CD4-positive, alpha-beta T cell treated with Interferon gamma for 1 hour (primary cell): ENCODE measurements around the gene PRKCA.
"Not testable (repeated sequence)": the region's sequence is repeated elsewhere in the genome, so short reads cannot be mapped to it uniquely, and the experiment has no call there.

Source experiments
- DNase-seq: peaks from one replicate; pipeline ENCODE4 v3.0.0-alpha.2; 2020

Gene PRKCA

DNA sequence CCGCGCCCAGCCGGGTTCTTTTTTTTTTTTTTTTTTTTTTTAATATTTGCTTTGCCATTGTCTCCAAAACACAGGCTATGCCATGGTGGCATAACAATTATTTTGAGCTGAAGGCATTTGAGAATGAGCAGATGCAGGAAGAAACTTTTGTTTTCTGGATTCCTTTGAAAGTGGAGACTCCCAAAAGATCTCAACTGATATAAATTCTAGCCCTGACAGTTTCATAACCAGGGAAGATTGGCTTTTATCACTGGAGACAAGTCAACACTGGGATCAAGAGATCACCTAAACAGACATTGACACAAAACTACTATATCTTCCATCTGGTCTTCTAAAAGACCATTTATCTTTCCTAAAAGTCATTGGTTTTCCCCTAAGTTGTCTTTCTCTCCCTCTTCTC, 10.1 kb upstream of the PRKCA start:
- DNase-seq: no peak

DNA sequence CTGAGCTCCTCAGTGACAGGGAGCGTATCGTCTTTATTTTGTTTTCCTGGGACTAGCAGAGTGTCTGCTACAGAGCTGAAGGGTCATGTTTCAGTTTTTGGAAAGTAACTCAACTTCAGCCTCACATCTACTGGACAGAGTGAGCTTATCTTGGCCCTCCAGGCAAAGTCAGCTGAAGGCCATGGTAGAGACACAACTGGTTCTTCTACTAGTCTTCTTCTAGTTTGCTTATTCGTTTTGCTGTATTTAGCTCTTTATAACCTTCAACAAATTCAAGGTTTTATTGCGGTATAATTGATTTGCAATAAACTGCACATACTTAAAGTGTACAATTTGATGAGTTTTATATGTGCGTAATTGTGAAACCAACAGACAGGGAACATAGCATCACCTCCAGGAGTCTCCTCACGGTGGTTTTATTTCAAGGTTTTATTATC, 6.1 kb upstream of the PRKCA start:
- DNase-seq: no peak

DNA sequence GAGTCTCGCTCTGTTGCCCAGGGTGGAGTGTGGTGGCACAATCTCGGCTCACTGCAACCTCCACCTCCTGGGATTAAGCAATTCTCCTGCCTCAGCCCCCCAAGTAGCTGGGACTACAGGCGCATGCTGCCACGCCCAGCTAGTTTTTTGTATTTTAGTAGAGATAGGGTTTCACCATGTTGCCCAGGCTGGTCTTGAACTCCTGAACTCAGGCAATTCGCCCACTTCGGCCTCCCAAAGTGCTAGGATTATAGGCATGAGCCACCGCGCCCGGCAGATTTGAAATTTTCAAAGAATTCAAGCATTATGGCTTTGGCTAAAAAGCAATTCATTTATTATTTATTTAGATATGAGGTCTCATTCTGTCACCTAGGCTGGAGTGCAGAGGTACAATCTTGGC, 5.0 kb upstream of the PRKCA start:
- not testable (repeated sequence) for DNase-seq

DNA sequence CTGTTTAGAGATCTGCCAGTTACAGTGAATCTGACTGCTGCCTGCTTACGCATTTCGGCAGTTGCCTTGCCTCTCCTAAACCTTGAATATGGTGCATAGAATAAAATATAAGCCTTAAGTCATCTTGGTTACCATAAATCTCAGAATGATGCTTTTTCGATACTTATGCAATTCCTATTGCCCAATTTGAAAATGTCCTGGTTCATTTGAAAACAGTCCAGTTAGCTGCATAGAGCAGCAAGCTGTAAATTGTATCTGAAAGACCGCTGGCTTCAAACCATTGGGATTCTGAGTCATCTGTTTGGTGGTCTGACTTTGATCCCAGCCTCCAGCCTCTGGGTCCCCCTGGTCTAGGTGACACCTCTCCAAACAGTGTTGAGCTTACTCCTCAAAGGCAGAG, 2.7 kb upstream of the PRKCA start:
- no peak for DNase-seq

DNA sequence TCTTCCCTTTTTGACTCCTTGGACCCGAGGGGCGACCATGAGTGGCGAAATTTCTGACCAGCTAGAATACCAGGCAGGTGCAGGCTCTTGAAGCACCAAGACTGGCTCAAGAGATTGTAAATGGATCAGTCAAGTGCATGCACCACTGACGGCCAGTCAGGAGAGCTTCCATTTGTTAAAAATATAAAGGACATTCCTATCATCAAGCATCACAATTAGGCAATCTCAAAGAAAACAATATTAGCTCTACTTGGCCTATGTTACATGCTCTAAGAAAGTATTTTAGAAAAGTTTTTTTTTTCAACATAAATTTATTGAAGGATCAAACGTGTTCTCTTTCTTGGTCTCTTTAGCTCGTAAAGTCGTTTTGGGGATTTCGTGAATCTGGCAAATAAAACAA, 1.5 kb upstream of the PRKCA start:
- no peak for DNase-seq

DNA sequence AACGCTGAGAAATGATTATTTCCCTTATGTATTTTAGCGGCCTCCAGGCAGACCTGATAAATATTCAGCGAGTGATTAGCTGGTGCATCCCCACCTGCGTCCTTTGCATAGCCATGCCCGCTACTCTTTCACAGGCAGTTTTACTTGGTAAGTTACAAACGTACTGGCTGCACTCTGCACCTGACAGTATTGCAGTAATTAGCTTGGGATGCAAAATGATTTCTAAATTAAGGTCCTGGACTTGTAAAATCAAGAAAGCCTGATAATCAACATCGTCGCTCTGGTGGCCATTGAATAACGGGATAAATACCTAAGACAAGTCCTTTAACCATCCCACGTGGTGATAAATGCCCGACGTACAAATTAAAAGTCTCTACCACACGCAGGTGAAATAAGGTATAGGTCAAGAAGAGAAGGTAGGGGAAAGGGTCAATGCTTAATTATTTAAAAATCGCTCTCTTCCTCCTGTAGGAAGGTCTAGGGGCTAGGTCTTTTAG, 998 bp upstream of the PRKCA start:
- DNase-seq: no peak

DNA sequence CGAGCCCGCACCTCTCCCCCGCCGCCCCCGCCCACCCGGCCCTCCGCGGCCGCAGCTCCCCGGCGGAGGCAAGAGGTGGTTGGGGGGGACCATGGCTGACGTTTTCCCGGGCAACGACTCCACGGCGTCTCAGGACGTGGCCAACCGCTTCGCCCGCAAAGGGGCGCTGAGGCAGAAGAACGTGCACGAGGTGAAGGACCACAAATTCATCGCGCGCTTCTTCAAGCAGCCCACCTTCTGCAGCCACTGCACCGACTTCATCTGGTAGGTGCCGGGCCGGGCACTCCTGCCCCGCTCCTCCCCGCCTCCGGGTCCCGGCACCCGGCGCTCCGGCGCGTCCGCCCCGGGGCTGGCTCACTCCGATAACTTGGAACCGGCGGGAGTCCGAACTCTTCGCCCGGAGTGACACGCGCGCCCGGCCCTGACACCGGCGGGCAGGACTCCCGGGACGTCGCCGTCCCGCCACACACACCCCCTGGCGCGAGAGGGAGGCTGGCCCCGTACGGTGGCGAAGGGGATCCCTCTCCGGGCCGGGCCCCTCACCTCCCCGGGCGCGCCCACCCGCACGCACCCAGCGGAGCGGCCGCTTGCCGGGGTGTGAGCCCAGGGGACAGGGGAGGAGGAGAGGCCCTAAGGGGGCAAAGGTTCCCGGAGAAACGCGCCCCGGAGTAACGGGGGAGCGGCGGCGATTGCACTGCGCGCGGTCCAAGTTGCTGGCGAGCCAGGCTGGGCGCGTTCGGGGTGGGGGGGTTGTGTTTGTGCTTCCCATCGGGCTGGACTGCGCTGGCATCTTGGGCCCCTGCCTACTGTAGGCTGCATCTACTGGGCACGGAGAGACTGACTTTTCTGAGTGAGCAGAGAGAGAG, 581 bp downstream of the PRKCA start:
- peak; percentile 47 for DNase-seq

DNA sequence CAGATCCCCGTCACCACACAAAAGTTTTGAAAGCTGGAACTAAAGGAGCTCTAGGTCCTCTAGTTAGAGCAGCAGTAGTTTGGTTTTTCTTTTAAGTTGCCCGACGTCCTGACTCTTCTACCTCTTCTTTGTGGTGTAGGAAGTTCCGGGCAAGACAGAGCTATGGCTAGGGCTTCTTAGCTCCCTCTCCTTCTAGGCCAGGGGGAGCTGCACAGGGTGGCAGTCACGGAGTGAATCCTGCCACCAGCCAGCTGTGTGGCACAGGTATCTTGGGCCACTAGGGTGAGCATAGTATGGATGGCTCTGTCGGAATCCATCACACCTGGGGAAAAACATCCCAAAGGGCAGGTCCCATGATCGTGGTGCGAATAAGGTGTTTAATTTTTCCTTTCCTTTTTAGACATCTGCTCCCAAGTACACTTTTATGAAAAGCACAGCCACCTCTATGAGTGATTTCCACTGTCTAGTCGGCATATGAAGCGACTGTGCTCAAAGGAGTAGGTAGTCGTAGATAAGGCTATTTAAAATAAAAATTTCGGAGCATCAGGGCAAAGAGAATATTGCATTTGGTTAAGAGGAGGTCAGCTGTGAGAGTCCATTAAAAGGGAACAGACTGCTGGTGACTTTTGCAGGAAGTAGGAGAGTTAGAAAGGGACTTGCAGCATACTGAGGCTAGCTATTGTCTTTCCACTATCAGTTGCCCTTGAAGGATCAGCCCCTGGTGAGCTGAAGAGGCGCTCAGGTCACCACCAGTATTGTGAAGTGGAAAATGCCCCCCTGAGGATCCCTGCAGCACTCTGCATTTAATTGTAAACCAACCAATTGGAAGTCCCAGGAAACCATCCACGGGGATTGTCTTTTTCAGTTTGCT, 2.1 kb downstream of the PRKCA start:
- no peak for DNase-seq

DNA sequence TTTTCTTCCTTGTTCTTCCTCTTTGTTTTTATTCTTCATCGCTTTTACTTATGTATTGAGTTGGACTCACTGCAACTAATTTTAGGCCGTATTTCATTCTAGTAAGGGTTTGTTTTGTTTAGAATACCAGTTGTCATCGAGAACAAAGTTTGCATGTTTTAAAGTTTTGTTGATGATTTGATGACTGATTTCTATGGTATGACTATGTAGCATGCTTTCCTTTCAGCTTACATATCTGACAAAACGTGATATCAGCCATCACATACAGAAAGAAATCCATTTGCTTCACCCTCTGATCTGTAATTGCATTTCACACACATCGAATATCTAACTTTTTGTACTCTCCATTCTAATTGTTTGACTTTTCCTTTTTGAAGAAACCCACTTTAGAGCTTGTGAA, 4.0 kb downstream of the PRKCA start:
- DNase-seq: no peak

DNA sequence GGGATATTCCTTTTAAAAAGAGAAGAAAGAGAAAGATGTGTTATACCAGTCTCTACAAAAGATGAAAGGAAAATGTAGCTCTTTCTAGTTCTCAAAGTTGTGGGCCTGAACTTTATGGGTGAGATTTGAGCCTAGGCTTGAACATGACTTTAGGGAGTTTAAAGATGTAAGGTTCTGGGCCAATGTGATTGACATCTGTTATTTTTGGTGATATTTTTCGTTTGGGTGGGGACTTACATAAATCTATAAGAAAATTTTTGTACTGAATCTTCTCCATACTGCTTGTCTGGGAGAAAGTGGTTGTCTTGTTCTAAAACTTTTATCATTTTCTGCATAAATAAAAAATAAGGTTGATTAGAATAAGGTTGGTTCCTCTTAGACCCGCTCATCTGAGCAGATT, 4.8 kb downstream of the PRKCA start:
- DNase-seq: no peak

DNA sequence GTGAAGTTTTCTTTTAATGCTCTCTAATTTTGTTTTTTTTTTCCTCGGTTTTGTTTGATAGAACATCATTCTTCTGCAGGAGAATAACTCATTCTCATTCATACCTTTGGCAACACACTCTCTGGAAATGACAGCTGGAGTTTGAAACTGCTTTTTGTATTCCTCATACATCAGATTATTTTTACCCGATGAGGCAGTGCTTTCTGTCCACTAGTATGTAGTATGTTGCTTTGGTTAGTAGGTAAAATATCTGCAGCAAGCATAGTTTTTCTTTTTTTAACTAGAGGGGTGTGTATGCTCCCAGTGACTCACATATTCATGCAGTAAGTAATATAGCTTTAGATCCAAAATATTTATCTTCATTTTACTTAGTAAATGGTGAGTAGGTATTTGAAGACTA, 6.4 kb downstream of the PRKCA start:
- DNase-seq: no peak

DNA sequence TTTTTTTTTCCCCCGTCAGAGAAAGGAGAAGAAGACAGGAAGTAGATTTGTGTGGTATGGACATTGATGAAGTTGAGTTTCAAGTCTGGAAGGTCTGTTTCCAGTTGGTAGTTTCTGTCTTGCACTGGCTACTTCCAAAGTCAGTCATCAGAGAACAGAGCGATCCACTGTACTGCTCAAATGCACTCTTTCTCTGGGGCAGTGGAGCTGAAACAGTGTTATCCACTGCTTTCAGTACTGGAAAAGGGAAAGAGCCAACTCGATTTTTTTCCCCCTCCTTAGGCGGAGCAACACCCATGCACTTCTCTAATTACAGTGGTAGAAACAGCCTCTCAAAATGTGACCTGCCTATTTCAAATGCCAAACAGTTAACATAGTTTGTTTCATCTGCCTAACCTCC, 7.4 kb downstream of the PRKCA start:
- DNase-seq: no peak

DNA sequence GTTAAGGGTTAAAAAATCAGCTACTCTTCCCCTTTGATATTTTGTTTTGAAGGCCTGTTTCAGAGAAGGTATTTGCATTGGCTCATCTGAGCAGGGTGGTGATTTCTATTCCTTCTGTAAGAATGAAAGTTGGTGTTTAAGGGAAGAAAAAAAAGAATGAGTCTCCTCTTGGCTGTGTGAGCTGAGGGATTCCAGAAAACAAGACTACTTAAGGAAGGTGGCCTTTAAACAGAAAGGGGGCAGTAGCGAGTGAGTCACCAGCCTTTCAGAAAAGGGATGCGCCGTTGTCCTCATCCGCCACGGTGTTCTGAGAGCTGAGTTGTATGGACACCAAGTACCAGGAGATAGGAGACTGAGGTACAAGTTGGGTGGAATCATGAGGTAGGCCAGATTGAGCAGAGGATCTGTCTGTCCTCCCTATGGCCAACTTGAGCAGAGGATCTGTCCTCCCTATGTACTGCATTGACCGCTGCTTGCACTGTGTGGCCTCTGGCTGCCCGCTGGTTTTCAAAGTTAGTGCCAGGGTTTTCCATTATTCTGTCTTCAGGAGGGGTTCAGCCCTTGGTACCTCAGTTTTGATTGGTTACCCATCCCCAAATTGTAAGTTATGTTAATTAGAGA, 8.2 kb downstream of the PRKCA start:
- no peak for DNase-seq

DNA sequence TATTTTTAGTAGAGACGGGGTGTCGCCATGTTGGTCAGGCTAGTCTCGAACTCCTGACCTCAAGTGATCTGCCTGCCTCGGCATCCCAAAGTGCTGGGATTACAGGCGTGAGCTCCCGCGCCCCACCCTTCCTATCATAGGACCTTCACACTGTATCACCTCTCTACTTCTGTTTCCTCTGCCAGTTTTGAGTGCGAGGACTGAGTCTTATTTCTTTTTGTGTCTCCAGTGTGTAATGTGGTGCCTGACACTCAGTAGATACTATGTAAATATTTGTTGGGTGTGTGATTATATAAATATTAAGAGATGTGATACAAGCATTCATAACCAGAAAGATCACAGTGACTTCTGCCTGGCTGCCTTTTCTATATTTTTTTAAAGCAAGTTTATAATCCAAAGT, 10.5 kb downstream of the PRKCA start:
- no peak for DNase-seq

DNA sequence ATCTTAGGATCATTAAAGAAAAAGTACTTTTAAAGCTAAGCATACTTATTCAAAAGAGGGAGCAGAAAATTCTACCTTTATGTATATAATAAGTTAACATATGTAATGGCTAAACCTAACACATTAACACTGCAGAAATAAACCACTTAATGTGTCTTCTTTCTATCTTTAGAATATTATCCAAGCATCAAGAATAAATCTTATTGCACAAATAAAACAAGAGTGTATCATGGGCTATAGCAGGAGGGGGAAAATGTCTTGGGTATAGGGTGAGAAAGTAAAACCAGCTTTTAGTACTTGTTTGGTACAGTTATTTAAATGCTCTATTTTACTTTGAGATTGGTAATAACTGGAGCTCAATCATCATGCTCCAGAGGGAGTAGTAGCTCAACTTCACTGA, 10.9 kb downstream of the PRKCA start:
- DNase-seq: no peak

DNA sequence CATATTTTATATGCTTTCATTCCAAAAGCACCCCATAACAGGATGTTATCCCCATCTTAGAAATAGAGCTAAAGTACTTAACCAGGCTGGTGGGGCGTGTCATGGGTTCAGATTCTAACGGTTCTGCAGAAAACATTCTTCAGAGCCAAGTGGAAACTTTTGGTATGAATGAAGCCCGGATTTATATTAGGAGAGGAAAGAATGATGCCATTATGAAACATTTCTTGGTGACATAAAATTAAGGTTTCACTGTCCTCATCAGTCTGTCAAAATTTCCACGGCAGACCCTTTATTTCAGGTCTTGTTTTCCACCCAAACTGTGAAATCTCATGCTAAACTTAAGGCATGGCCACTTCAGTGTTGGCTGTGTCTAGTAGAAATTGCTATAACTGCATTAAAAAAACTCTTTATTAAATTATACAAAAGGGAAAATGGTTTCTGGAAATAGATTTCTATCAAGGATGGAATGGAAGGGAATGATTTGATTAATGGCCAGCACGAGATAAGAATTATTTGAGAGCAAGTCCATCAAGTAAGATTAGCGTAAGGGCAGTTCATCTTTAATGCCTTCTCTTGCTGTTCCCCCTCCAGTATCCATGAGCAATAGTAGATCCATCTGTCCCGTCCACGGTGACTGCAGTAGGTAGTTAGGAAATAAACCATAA, 11.7 kb downstream of the PRKCA start:
- no peak for DNase-seq

DNA sequence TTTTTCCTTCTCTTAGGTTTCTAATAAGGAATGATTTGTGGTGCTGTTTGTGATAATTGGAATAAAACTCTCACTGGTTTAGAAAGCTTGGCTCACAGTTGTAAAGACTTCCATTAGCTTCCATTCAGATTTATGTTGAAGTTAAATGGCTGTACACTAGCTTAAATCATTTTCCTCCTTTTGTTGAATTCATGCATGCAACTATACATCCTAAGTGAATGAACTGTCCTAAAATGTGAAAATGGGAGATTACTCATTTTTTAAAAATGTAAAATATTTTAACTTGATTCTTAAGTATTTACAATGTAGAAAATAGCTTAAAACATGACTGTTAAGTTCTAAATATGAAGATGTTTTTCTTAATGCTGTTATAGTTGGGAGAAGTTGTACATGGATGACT, 15.2 kb downstream of the PRKCA start:
- no peak for DNase-seq

DNA sequence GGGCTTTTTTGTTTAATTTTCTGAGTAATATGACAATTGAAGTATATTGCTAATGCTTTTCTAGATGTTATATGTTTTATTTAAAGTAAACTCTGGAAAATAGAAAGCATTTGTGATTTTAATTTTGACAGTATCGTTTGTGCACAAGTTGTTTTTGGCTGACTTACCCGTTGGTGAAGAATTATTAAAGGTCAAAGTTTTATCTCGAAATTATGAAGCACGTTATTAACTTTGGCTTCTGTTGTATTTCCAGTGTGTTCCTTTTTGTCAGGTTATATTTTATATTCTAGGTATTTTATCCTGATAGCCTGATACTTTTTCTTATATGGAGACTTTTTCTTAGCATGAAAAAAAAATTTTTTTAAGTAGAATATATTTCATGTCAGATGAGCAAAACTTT, 16.8 kb downstream of the PRKCA start:
- DNase-seq: no peak

DNA sequence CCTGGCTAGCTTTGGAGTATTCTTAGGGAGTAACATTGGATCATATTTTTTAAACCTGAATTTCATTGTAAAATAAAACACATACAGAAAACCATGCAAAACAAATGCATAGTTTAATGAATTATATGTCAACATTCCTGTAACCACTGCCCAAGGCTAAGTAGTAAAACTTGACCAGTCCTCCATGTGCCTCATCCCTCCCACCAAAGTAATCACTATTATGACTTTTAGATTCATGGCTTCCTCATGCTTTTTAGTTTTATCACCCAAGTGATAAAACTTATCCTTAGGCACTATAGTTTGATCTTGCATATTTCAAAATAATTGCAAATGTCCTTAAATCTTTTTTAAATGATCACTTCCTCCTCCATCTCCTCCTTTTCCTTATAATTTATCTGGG, 20.4 kb downstream of the PRKCA start:
- DNase-seq: no peak

DNA sequence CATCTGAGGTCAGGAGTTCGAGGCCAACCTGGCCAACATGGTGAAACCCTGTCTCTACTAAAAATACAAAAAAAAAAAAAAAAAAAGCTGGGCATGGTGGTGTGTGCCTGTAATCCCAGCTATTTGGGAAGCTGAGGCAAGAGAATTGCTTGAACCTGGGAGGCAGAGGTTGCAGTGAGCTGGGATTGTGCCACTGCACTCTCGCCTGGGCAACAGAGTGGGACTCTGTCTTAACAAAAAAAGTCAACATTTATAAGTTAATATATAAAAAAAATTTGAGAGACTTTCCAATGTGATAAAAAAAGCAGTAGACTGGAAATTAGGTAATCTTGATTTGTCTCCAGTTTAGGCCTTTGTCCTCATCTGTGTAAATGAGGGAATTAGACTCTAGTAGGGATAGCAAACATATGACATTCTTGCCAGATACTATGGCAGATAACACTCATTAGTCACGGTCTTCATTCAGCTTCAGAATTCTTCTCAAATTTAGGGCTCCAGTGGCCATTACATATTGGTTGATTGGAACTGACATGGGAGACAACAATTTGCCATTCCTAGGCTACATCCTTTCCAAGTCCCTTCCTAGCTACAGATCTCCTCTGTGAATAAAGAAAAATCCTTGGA, 22.1 kb downstream of the PRKCA start:
- not testable (repeated sequence) for DNase-seq

DNA sequence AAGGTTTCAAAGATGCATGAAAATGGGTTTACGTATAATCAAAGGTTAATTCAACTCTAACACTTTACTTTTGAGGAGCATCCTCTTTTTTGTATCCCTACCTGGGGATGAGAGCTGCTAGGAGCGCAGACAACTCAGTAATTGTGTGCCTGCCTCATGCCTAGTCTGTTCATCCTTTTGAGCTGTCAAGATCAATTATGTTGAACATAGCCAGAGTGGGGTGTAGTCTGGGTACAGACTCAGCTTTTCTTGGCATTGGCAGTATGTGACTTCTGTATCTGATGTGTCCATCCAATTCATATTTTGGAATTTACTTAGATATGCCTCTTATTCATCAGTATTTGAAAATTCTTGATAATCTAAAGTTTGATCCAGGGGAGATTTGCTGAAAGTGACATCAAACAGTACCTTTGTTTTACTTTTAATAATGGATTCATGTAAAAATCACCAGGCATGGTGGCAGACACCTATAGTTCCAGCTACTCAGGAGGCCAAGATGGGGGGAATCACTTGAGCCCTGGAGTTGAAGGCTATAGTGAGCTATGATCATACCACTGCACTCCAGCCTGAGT, 24.1 kb downstream of the PRKCA start:
- DNase-seq: no peak

DNA sequence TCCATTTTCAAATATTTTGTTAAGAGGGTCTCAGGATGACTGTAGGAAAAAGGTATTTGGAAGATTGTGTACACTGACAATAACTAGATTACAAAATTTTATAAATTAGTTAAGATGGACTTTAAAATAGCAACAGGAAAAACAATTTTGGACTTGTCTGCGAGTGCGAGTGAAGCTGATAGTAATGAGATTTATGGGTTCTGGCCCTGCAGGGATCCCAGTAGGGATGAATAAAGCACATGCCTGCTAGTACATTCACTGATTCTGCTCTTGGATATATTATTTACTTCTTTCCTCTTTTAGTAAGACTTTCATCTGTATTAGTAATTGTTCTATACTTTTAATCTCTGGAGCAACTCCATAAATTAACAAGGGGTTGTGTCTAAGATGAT, 28.2 kb downstream of the PRKCA start:
- no peak for DNase-seq
